Measurements from ENCODE around the gene PRR18. TPM values are rescaled to one million over a fixed set of nuclear protein-coding genes. Genes with fewer than 3 reads are reported as not detected.
A peak's percentile ranks its signal among the peaks of the same experiment; 100 is the strongest.
"Not testable (repeated sequence)": the region's sequence is repeated elsewhere in the genome, so short reads cannot be mapped to it uniquely, and the experiment has no call there.

PRR18 gene, protein sequence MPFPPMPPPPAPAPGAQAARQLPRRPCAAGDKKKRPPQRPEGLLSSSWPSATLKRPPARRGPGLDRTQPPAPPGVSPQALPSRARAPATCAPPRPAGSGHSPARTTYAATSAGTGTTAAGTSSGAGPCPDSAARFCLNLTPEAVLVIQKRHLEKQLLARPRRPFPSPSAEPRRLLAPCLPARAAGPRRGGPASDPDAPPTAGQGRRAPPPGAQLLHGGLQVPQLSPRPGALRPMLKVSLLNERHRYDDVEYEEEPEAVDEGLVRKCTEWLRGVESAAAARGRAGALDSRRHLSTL
- not detected for total RNA-seq (ENCODE audit: insufficient read depth, low replicate concordance)

GRCh38 chr6:166308033-166308768, at the start of gene PRR18:
TSS of gene PRR18 (minus strand) at chr6:166308392. CDS start at chr6:166308142, 250 bp downstream.
- DNase-seq (ENCODE audit: low spot score), result no peak

DNA sequence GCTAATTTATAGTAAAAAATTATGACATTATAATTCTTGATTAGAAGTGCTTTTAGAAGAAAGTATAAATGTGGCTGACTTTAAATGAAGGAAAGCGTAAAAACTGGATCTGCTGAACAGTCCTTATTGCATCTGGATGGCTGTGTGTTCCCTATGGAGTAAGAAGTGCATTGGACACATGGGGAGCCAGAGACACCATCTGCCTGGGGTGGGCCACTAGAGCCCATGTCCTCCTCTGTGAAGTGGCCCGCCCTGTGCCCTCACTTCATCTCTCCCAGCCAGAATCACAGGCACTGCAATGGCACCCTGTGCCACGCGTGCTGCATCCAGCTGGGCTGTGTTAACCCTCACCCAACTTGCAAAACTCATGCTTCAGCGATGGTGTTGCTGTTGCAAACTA, 47.4 kb upstream of the PRR18 start:
- no peak for DNase-seq (ENCODE audit: low spot score)

DNA sequence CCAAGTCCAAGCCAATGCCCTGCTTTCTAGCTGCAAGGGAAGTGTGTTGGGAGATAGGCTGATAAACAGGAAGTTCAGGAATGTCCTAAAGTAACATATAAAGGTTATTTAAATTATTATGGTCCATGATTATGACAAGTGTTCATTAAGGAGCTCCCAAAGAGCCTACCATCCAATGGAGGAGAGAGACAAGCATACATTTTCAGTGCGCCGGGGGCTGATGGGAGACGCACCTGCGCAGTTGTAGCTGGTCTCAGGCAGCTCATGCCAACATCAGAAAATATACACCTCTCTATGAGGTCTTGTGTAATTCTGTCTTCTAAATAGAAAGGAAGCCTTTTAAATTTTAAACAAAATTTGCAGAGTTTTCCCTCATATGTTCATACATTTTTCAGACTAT, 46.8 kb upstream of the PRR18 start:
- no peak for DNase-seq (ENCODE audit: low spot score)

DNA sequence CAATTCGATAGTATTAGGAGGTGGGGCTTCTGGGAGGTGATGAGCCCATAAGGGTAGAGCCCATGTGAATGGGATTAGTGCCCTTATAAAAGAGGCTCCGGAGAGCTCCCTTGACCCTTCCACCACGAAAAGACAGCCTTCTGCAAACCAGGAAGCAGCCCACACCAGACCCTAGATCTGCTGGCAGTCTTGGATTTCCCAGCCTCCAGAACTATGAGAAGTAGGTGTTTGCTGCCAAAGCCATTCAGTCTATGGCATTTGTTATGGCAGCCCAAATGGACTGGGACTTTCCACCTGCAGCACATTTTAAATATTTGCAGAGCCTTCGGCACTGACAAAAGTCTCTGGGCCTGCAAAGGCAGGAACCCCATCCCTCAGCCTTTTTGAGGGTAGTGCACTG, 46.0 kb upstream of the PRR18 start:
- no peak for DNase-seq (ENCODE audit: low spot score)

DNA sequence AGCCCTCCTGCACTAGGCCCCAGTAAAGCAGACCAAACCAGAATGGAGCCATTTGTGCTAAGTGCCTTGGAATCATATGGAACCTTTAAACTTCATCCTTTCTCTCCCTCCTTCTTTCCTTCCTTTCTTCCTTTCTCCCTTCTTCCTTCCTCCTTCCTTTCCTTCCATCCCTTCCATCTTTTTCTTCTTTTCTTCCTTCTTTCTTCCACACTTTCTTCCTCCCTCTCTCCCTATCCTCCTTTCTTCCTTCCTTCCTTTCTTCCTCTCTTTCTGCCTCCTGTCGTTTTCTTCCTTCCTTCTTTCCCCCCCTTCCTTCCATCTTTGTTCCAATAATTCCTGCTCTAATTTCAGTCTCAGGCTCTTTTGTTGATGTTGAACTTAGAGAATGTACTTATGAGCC, 45.3 kb upstream of the PRR18 start:
- no peak for DNase-seq (ENCODE audit: low spot score)

GRCh38 chr6:166352923-166353322, 44.7 kb upstream of the PRR18 start:
- DNase-seq (ENCODE audit: low spot score), result no peak

DNA sequence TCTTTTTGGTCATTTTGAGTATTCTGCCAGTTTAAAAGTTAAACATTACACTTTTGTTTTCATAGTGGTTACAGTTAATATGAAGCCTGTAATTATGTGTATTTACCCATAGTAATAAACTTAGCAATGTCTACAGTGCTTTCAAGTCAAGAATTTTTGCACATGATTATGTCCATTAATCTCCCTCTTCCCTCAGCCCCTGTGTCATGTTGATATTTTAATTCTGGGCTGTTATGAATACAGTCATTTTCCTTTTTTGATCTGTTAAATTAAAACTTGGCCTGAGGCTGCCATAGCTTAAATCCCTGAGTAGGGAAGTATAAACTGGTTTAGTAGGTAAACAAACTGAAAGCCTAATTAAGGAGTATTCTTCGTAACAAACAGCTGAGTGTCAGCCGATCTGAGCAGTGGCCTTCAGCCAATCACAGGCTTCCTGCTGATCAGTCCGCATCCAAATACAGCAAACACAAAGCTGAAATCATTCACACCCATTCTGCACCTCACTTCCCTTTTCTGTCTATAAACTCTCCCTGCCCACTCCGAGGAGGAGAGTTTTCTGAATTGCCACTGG, 43.6 kb upstream of the PRR18 start:
- DNase-seq (ENCODE audit: low spot score), result no peak

DNA sequence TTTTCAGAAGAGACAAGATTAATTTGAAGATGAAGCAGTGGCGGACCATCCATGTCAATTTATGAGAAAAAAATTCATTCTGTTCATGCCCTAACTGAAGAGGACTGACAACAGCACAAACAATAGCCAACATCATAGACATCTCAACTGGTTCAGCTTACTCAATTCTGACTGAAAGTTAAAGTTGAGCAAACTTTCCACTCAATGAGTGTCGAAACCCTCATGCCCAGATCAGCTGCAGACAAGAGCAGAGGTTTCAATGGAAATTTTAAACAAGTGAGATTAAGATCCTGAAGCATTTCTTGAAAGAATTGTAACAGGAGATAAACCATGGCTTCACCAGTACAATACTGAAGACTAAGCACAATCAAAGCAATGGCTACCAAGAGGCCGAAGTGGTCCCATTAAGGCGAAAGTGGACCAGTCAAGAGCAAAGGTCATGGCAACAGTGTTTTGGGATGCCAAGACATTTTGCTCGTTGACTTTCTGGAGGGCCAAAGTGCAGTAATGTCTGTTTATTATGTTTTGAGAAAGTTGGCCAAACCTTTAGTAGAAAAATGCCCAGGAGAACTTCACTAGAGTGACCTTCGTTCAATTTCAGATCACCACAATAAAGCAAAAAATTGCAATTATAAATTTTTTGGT, 40.2 kb upstream of the PRR18 start:
- no peak for DNase-seq (ENCODE audit: low spot score)

- DNase-seq (ENCODE audit: low spot score), result no peak
These were observed 38.8 kb upstream of the PRR18 start for GRCh38 chr6:166346965-166347364.

- no peak for DNase-seq (ENCODE audit: low spot score)
These were observed 38.3 kb upstream of the PRR18 start for GRCh38 chr6:166346449-166346848.

GRCh38 chr6:166345672-166346071, 37.5 kb upstream of the PRR18 start:
- DNase-seq (ENCODE audit: low spot score), result not testable (repeated sequence)

GRCh38 chr6:166344921-166345320, 36.7 kb upstream of the PRR18 start:
- not testable (repeated sequence) for DNase-seq (ENCODE audit: low spot score)

DNA sequence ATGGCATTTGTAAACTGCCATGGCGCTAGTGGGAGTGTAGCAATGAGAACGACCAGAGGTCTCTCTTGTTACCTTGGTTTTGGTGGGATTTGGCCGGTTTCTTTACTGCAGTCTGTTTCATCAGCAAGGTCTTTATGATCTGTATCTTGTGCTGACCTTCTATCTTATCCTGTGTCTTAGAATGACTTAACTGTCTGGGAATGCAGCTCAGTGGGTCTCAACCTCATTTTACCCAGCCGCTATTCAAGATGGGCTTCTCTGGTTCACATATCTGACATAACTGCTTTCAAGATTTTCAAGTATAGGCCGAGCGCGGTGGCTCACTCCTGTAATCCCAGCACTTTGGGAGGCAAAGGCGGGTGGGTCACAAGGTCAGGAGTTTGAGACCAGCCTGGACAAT, 36.0 kb upstream of the PRR18 start:
- DNase-seq (ENCODE audit: low spot score), result no peak

GRCh38 chr6:166343150-166343487, 34.9 kb upstream of the PRR18 start:
- DNase-seq (ENCODE audit: low spot score), result no peak

DNA sequence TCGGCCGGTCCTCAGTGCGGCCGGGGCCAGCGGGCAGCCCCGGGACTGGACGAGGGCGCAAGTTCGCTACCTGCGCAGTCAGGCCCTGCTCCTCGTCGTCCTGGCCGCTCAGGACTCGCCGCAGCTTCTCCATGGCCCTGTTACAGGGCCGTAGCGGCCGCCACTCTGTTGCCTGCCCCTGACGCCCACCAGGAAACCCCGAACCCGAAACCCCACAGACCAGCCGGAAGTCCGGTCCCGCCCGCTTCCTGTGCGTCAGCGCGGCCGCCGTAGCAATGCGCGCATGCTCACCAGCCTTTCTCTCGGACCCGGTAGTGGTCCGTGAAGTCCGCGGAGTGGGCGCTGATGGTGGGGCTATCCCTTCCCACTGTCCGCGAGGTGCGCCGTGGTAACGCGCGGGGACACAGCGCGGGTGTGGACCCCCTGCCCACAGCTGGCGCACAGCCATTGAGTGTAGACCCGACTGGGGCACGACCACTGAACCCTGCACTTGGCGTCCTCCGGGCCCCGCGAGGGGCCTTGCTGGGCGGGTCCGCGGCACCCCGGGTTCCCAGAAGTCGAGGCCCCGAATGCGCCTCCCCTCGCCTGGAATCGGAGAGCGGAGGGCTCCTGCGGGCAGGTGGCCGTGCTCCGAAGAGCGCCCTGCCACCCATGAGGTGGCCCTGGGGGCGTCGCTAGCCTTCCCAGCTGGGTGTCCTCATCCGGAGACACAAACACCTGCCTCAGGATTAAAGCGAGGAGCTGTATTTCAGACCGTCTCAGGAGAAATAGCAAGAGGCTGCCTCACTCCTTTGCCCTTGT, 34.4 kb upstream of the PRR18 start, which contains the start of gene SFT2D1:
Gene SFT2D1 (minus strand): TSS at position 197 of the 801 bp plus-strand sequence. CDS start 64 bp downstream, at position 133.
- DNase-seq (ENCODE audit: low spot score), result peak; percentile 87

DNA sequence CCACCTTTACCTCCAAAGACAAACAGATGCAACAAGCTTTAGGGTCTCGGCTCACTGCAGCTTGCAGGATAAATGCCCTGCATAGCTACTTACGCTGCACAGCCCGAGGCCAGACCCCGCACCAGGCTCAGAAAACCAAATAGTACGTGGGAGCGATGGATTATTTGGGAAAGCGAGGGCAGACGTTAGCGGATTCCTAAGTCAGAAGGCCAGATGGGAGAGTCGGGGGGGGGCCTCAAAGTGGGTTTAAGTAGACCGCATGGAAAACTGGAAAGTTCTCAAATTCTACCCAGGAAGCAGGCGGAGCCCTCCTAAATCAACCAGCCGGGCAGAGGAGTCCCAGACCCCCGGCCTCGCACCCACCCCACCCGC, 33.8 kb upstream of the PRR18 start:
- no peak for DNase-seq (ENCODE audit: low spot score)

GRCh38 chr6:166341464-166341863, 33.3 kb upstream of the PRR18 start:
- DNase-seq (ENCODE audit: low spot score), result no peak

DNA sequence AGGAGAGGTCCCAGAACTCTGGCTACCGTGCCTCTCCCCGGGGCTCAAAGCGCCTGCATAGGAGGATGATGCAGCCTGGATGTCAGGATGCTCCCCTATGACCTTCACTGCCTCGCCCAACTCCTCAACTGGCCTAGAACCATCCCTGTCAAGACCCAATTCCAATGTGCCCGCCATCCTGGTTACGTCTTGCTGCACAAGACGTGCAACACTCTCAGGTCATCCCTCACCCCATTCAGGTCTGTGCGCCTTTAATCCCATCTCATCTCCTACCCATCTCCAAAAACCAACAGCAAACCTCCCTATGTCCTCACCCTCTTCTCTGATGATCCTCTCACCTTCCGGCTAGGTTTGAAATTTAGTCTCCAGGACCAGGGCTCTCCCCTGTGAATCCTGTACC, 30.7 kb upstream of the PRR18 start:
- no peak for DNase-seq (ENCODE audit: low spot score)

- DNase-seq (ENCODE audit: low spot score), result no peak
These were observed 28.7 kb upstream of the PRR18 start for GRCh38 chr6:166336847-166337246.

GRCh38 chr6:166335378-166336302, 27.4 kb upstream of the PRR18 start:
- no peak for DNase-seq (ENCODE audit: low spot score)

Measured in umbilical cord (tissue), 2 donors.